Tibial nerve (tissue), 4 donors: ENCODE measurements around the gene HAPLN2.

Experiments used
- CTCF ChIP-seq, 5 experiments: fragments of 200-600 bp in 3 of 5; fragments of 450-650 bp in 2 of 5; sonication (generic) in 3 of 5; IDR thresholded peaks; one replicate each; pipeline ENCODE4 v1.5.1; 2016 to 2019; ENCODE audit warnings: antibody characterized with exemption in 5 of 5, mild to moderate bottlenecking in 3 of 5, moderate library complexity in 2 of 5
- EP300 ChIP-seq, 2 donors: sonication (generic); formaldehyde crosslinking; IDR thresholded peaks; one replicate each; pipeline ENCODE4 v1.6.1; 2017; ENCODE audit warnings: antibody characterized with exemption in 2 of 2, mild to moderate bottlenecking in 1 of 2
- POLR2A ChIP-seq, 2 donors: fragments of 450-650 bp; IDR thresholded peaks; one replicate each; pipeline ENCODE4 v1.6.1; 2017; ENCODE audit warnings: antibody characterized with exemption in 2 of 2, mild to moderate bottlenecking in 2 of 2, moderate library complexity in 2 of 2

DNA sequence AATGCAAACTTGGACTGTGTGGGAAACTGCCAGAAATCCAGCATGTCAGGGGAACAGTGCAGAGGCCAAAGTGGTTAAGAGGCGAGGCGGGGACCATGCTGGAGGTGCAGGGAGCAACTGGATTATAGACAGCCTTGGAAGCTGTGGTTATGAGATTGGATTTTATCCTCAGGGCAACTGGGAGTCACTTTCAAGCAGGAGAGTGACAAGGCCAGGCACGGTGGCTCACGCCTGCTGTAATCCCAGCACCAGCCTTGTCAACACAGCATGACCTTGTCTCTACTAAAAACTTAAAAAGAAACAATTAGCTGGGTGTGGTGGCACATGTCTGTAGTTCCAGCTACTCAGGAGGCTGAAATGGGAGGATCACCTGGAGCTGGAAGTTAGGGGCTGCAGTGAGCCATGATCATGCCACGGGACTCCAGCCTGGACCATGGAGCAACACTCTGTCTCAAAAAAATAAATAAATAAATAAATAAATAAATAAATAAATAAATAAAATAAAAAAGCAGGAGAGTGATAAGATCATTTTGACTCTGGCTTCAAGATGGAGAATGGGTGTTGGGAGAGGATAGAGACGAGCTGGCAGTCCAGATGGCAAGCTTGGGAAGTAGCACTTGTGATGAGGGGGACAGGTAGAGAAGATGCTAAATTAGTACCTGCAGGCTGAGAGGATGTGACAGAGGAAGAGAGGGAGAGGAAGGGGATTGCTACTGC is 3.5 kb downstream of the HAPLN2 start:
- TF ChIP-seq CTCF (IDR thresholded peaks at IDR 0.05), result no peak
- no peak for TF ChIP-seq POLR2A (IDR thresholded peaks at IDR 0.05)
- no peak for TF ChIP-seq EP300 (IDR thresholded peaks at IDR 0.05)
